ENCODE measurements around the gene NOG.

DNA sequence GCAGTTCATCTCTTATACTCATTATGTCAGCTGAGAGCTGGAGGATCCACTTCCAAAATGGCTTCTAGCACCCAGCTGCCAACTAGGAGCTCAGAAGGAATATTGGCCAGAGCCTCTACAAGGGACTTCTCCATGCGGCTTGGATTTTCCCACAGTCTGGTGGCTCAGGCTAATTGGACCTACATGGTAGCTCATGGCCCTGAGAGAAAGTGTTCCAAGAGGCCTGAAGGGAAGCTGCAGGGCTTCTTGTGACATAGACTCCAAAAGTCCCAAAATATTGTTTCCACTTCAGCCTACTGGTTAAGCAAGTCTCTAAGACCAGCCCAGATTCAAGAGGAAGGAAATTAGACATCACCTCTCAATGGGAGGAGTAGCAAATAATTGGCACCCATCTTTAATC lies 6.8 kb downstream of the NOG start:
- TF ChIP-seq, protein P1, sequence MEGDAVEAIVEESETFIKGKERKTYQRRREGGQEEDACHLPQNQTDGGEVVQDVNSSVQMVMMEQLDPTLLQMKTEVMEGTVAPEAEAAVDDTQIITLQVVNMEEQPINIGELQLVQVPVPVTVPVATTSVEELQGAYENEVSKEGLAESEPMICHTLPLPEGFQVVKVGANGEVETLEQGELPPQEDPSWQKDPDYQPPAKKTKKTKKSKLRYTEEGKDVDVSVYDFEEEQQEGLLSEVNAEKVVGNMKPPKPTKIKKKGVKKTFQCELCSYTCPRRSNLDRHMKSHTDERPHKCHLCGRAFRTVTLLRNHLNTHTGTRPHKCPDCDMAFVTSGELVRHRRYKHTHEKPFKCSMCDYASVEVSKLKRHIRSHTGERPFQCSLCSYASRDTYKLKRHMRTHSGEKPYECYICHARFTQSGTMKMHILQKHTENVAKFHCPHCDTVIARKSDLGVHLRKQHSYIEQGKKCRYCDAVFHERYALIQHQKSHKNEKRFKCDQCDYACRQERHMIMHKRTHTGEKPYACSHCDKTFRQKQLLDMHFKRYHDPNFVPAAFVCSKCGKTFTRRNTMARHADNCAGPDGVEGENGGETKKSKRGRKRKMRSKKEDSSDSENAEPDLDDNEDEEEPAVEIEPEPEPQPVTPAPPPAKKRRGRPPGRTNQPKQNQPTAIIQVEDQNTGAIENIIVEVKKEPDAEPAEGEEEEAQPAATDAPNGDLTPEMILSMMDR (IDR thresholded peaks at IDR 0.05), result no peak
- TF ChIP-seq POLR2A (IDR thresholded peaks at IDR 0.05), result no peak
